GM19238 (cell line): ENCODE data around the gene KIF9.
"Not testable (repeated sequence)": the region's sequence is repeated elsewhere in the genome, so short reads cannot be mapped to it uniquely, and the experiment has no call there.

Experiments
- DNase-seq: peaks from one replicate; pipeline ENCODE4 v3.0.0; 2011; ENCODE audit warnings: low spot score; ENCODE audit not compliant: insufficient read length

Gene KIF9

GRCh38 chr3:47186285-47186684 lies 96.3 kb downstream of the KIF9 start:
- no peak for DNase-seq

- DNase-seq = not testable (repeated sequence)
These were observed 100.9 kb downstream of the KIF9 start for GRCh38 chr3:47181685-47182084.

GRCh38 chr3:47180011-47180410 lies 102.6 kb downstream of the KIF9 start:
- DNase-seq = not testable (repeated sequence)
